NCI-H146 treated with DMSO at 0.1 percent for 48 hours (cell line): Measurements from ENCODE around the gene WNK4.
"Not testable (repeated sequence)": the region's sequence is repeated elsewhere in the genome, so short reads cannot be mapped to it uniquely, and the experiment has no call there.

Source experiments
- DNase-seq: peaks from one replicate; lab custom pipeline; 2025; ENCODE audit not compliant: unreplicated experiment; lab: John Stamatoyannopoulos, UW

Gene WNK4

GRCh38 chr17:42779936-42780850 lies at the start of gene WNK4:
Gene WNK4 (plus strand): TSS chr17:42780610. CDS start chr17:42780699, 89 bp downstream.
- no peak for DNase-seq

DNA sequence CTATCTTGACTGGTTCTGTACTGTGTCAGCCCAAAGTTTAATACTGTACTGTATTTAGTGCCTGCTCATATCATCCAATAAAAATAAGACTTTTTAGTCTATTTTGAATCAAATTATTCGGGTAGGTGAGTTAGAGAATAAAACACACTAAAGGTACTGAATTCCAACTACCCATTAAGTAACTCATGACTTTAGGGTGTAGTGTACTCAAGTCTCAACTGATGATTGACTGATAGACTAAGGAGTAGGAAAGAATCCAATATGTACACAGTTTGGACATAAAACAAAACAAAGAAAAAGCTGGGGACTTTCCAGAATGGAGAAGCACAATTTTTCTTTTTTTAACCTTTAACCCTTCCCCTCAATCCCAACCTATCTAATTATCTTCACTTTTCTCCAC lies 39.7 kb upstream of the WNK4 start:
- no peak for DNase-seq

- DNase-seq: not testable (repeated sequence)
These were observed 37.5 kb upstream of the WNK4 start for GRCh38 chr17:42742916-42743315.

GRCh38 chr17:42743595-42744282 lies 36.7 kb upstream of the WNK4 start:
- peak; percentile 22 for DNase-seq

DNA sequence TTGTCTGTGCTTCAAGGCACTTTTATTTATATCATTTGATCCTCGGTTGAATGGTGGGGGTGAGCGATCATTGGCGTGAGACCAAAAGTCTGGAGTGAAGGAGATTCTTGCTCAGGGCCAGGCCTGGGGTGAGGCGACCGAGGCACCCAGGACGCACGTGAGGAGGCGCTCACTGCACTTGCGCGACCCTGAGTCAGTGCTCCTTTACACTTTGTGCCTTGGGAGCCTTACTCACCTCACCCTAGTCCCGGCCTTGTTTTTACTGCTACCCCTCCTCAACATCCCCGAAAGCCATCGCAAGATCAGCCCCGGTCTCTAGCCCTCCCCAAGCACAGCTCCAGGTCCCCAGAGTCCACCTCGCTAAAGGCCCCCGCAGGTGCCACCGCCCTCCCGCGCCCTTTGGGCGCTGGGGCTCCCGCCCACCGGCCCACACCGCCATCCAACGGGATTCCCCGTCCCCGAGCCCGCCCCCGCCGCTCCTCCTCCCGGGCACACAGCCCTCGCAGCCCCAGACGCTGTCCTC lies 36.1 kb upstream of the WNK4 start:
- peak; percentile 77 for DNase-seq

DNA sequence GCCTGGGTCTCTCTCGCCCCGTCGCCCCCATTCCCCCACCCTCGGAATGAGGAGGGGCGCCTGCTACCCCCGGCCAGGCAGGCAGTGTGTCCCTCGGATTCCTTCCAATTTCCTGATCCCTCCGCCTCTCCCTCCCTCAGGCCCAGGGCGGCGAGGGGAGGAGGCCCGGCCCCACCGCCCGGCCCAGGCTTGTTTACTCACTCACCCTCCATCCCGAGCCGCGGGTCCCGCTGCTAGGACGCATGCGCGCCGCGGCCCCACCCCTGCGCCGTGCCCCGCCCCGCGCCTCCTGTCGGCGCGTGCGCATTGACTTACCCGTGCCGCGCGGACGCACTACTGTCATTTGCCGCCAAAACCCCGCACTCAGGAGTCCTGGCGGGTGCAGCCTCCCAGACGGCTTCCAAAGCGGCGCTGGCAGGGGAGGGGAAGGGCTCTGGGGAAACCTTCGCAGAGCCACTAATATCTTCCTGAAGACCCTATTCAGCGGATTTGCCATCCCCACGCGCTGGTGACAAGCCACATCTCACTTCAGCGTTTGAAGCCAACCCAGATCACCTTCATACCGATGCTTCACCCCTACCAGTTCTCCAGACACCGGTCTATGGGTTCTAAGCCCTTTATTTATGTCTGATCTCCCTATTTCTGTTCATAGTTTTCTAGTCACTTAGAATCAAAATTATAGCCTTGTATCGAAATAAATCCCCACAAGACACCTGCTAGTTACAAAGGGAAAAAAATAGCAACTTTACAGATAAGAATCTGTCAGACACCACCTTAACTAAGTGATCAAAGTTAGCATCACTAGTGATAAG lies 35.4 kb upstream of the WNK4 start, which contains the start of gene EZH1:
EZH1 (minus strand) TSS at position 235 of the 812 bp plus-strand sequence. CDS start 16,099 bp downstream, outside the sequence.
- peak; percentile 86 for DNase-seq

- no peak for DNase-seq
These were observed 32.1 kb upstream of the WNK4 start for GRCh38 chr17:42748202-42748907.

- DNase-seq: peak; percentile 40
These were observed 31.3 kb upstream of the WNK4 start for GRCh38 chr17:42748908-42749798.

DNA sequence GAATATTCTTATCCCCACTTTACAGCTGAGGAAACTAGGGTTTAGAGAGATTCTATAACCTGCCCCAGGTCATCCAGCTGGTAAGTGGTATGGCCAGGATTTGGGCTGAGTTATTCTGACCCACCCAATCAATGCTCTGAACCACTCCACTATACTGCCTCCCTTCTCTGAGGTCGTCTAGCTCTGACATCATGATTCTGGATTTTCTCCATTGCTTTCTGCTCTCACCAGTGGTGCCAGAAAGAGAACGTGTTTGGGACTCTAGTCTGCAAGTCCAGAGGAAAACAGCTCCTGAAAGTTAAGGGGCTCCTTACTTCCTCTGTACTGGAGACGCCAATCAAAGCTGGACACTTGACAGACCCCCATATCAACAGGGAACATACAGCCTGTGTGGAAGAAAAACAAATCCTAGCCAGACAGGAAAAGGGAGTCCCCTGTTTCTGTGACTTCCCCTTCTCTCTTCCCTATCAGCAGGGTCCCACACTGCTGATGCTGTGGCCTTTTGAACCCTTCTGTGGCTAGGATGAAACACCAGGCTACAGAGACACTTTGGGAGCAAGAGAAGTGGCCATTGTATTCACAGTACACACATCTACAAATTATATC lies 29.6 kb upstream of the WNK4 start:
- DNase-seq: no peak

GRCh38 chr17:42751628-42752027 lies 28.8 kb upstream of the WNK4 start:
- DNase-seq: no peak

DNA sequence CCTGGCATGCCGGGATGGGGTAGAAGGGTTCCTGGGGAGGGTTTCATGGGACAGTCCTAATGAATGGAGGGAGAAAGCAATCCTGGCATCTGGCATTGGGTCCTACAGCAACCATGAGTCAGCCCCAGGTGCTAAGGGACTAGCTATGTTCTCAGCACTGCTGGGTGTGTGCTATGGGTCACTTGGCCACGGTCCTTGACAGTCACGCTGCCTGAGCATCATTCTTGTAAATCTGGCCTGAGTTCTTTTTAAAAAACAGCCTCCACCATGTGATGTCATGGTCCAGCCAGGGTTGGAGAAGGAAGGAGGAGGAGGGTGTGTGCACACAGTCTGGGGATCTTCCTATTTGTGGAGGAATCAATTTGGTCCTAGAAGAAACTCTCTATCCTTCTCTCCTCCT lies 25.6 kb upstream of the WNK4 start:
- DNase-seq: no peak

DNA sequence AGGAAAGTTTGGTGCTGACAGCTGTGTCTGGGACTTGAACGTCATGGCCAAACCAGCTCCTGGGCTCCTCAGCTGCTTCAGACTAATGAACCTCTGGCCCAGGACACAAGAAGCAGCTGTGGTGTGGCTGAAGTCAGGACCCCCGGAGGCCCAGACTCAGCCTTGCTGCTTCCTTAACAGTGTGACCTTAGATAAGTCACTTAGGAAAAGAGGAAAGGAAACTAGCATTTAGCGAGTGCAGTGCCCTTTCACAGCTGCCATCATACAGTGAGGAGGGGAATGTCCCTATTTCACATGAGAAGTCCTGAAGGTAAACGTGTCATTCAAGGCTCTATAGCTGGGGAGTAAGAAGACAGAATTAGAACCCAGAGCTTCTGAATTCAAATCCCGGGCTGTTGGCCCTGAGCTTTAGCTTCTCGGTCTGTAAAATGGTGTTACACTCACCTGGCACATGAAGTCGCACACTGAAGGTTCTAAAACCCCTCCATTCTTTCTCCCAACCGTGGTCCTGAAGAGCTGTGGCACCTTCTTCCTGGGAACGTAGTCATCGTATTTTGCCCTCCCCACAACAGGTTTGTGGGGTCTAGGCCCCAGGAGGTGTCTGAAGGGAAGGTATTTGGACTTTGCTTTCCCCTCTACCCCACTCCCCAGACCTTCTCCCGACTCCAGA lies 20.3 kb upstream of the WNK4 start:
- DNase-seq: no peak

DNA sequence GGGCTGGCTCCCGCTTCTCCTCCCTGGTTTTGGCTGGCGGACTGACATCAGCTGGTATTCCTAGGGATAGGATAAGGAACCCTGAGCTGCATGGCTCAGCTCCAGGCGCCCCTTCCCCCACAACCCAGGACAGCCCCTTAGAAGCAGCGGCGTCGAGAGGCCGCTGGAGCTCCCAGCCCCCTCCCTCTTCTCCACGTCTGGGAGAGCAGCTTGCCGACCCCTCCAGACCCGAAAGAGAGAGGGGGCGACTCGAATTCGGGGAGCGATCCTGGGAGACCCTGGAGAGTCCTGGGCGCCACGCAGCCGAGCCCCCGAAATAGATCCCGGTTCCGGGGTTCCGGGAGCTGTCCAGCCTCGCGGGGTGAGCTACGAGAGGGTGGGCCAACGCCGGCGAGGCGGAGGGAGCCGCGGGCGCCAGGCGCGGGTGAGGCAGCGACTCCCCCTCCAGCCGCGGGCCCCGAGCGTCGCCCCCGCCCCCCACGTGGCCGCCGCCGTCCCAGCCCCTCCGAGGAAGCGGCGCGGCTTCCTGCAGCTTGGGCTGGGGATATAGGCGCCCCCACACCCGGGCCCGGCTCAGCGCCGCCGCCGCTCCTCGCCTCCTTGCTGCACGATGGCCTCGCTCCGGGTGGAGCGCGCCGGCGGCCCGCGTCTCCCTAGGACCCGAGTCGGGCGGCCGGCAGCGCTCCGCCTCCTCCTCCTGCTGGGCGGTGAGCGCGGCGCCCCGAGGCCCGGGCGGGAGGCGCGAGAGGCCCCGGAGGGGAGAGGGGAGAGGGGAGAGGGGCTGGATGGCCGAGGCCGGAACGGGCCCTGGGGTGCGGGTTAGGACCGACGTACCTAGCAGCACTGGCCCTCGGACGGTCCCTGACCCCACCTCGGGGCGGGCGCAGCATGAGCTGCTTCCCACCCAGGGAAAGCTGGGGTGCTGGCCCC lies 19.5 kb upstream of the WNK4 start, which contains the start of gene RAMP2:
RAMP2 (plus strand) TSS at position 576 of the 930 bp plus-strand sequence; CDS start at position 611, 35 bp downstream.
- peak; percentile 9 for DNase-seq

GRCh38 chr17:42761638-42762037 lies 18.8 kb upstream of the WNK4 start:
- no peak for DNase-seq

DNA sequence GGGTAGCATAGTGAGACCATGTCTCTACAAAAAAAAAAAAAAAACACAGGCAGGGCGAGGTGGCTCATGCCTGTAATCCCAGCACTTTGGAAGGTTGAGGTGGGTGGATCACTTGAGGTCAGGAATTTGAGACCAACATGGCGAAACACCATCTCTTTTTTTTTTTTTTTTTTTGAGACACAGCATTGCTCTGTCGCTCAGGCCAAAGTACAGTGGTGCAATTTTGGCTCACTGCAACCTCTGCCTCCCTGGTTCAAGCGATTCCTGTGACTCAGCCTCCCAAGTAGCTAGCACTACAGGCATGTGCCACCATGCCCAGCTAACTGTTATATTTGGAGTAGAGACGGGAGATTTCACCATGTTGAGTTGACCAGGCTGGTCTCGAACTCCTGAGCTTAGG lies 14.3 kb upstream of the WNK4 start:
- no peak for DNase-seq

DNA sequence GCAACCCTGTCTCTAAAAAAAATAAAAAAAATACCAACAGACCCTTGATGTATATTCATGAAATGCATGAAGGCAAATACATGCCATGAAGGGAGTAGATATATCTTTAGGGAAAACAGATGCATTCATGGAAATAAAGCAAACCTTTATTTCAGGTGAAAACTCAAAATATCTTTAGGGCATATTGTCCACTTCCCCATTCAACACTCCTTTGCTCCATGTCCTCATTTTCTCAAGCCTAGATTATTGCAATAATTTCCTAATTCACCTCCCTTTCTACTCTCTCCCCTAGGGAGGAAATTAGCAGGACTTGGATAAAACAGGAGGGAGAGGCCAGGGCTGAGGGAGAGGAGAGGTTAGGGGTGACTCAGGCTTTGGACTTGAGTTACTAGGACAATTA lies 12.9 kb upstream of the WNK4 start:
- no peak for DNase-seq

DNA sequence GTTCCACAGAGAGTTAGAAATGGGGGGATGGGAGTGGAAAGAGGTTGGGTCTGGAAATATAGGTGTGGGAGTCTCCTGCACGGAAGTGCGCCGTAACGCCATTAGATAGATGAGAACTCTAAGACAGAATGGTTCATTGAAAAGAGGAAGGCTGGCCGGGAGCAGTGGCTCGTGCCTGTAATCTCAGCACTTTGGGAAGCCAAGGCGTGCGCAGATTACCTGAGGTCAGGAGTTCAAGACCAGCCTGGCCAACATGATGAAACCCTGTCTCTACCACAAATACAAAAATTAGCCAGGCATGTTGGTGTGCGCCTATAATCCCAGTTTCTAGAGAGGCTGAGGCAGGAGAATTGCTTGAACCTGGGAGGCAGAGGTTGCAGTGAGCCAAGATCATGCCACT lies 12.4 kb upstream of the WNK4 start:
- not testable (repeated sequence) for DNase-seq
